SJCRH30 (cell line): ENCODE measurements around the gene LOC101059915.

ENCODE experiments used
- DNase-seq, 2 experiments: peaks; one replicate each; pipeline ENCODE4 v3.0.0-alpha.2; 2015 to 2020
- H3K27ac ChIP-seq: fragments of 250-450 bp; sonication (Bioruptor Pico); 2 replicates; pipeline ENCODE4 v1.5.1; 2020; ENCODE audit warnings: mild to moderate bottlenecking, moderate library complexity
- H3K27me3 ChIP-seq: fragments of 250-450 bp; sonication (Bioruptor Pico); 2 replicates; pipeline ENCODE4 v1.5.1; 2020; ENCODE audit warnings: mild to moderate bottlenecking, moderate library complexity
- H3K36me3 ChIP-seq: fragments of 250-450 bp; sonication (Bioruptor Pico); 2 replicates; pipeline ENCODE4 v1.5.1; 2020; ENCODE audit warnings: mild to moderate bottlenecking, moderate library complexity
- H3K4me1 ChIP-seq: fragments of 250-450 bp; sonication (Bioruptor Pico); 2 replicates; pipeline ENCODE4 v1.5.1; 2020; ENCODE audit warnings: mild to moderate bottlenecking, moderate library complexity
- H3K4me3 ChIP-seq: fragments of 250-450 bp; sonication (Bioruptor Pico); 2 replicates; pipeline ENCODE4 v1.5.1; 2020; ENCODE audit warnings: mild to moderate bottlenecking, moderate library complexity
- H3K9me3 ChIP-seq: fragments of 250-450 bp; sonication (Bioruptor Pico); replicated peaks from 2 replicates; pipeline ENCODE4 v1.5.1; 2020; ENCODE audit warnings: mild to moderate bottlenecking, moderate library complexity

LOC101059915 gene

DNA sequence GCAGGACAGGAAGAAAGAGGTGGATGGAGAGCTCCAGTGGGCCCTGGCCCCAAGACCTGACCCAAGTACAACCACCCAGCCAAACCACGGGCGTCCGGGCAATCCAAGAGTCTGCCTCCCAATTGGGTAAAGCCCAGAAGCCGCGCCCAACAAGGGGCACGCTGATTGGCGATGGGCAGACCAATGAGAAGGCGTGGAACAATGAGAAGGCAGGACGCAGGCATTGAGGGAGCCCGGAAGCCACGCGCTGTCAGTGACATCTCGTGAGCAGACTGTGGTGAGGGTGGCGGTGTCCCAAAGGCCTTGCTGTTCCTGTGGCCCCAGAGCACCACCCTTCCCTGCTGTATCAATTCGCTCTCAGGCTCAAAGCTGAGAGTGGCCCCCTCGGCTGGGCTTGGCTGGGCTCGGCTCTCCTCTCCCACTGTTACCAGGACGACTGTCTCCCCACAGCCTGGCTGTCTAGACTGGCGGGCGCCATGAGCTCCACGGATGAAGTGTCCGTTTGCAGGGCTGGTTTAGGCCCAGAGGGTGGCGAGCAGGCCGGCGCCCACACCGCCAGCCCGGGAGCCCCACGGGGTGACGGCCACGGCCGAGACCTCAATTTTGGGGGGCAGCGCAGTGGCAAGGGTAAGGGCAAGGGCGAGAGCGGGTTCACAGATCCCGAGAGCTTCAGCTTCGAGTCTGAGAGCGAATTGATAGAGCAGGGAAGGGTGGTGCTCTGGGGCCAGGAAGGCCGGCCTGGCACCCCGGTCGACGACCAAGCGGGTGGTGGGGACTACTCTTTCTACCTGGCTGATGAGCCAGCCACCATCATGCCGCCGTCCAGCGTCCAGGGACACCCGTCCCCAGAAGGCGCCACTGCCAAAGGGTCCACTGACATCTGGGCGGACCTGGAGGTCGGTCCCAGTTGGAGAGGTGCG, at the start of gene LOC101059915:
Gene LOC101059915, plus strand, starts transcription at position 219 of the 920 bp plus-strand sequence.
- Histone ChIP-seq H3K27ac (no peak within 1 kb of the TSS), H3K4me3 (no peak within 1 kb of the TSS), H3K9me3 (no peaks in the 10 kb centered on the region), H3K4me1 (no peaks in the 10 kb centered on the region), H3K36me3 (no peaks in the 10 kb centered on the region), H3K27me3 (no peaks in the 10 kb centered on the region; the same call in 1 of the 2 replicates)
- no peak for DNase-seq

DNA sequence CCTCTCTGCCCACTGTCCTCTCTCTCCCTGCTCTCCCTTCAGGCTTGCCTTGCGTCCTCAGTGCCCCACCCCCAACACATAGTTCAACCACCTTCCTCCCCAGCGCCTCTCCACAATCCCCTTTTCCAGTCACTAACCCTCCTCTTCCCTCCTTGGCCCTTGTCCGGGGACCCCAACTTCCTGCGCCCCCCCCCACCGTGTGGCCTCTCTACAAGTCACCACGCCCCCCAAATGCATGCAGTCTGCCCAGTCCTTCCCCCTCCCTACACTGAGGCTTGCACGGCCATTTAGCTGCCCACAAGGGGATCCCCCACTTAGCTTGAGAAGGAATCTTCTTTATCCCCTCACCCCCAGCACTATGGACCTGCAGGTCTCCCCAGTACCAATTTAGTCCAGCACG, 49.6 kb upstream of the LOC101059915 start:
- Histone ChIP-seq H3K36me3 (no peaks in the 10 kb centered on the region), H3K27me3 (no peaks in the 10 kb centered on the region), H3K4me1 (no peaks in the 10 kb centered on the region), H3K9me3 (no peaks in the 10 kb centered on the region), H3K4me3 (no peak overlapping the region), H3K27ac (no peak overlapping the region)
- no peak for DNase-seq

- H3K27me3 ChIP-seq: no peaks in the 10 kb centered on the region
- no peak within 1 kb of the TSS for H3K4me3 ChIP-seq
- H3K9me3 ChIP-seq: no peaks in the 10 kb centered on the region
- no peaks in the 10 kb centered on the region for H3K4me1 ChIP-seq
- H3K27ac ChIP-seq: no peak within 1 kb of the TSS
- no peaks in the 10 kb centered on the region for H3K36me3 ChIP-seq
- DNase-seq: no peak
These were observed 49.0 kb upstream of the LOC101059915 start, which contains the start of gene CXCR3 for GRCh38 chrX:71618303-71618721. TSS of gene CXCR3 (minus strand) at chrX:71618511. CDS start at chrX:71618449, 62 bp downstream.

DNA sequence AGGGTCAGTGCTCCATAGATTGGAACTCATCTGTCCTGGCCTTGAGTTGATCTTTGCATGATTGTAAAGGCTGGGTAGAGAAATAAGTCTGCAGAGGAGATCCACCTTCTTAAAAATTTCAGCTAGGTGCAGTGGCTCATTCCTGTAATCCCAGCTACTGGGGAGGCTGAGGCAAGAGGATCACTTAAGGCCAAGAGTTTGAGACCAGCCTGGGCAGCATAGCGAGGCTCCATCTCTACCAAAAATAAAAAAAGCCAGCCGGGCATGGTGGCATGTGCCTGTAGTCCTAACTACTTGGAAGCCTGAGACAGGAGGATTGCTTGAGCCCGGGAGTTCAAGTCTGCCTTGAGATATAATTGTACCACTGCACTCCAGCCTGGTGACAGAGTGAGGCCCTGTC, 48.6 kb upstream of the LOC101059915 start:
- DNase-seq: no peak
- no peaks in the 10 kb centered on the region for H3K4me1 ChIP-seq
- no peak overlapping the region for H3K27ac ChIP-seq
- no peaks in the 10 kb centered on the region for H3K9me3 ChIP-seq
- H3K36me3 ChIP-seq: no peaks in the 10 kb centered on the region
- no peaks in the 10 kb centered on the region for H3K27me3 ChIP-seq
- no peak overlapping the region for H3K4me3 ChIP-seq

DNA sequence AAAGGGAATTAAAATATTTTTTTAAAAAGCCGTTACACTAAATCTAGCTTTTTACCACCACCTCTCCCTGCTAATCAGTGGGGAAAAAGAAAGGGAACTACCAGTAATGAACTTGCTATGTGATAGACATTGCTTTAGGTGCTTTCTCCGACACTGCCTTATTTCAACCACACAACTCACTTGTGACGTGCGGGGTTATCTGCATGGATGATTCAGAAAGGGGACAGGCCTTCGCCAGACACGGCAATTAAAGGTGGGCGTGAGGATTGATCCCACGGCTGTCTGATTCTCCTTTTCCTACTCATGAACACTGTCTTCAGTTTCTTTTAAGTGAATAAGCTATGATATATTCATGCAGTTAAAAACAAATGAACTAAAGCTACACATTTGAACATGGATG, 48.2 kb upstream of the LOC101059915 start:
- H3K4me3 ChIP-seq: no peak overlapping the region
- no peaks in the 10 kb centered on the region for H3K27me3 ChIP-seq
- H3K4me1 ChIP-seq: no peaks in the 10 kb centered on the region
- no peak for DNase-seq
- no peaks in the 10 kb centered on the region for H3K36me3 ChIP-seq
- H3K9me3 ChIP-seq: no peaks in the 10 kb centered on the region
- no peak overlapping the region for H3K27ac ChIP-seq

DNA sequence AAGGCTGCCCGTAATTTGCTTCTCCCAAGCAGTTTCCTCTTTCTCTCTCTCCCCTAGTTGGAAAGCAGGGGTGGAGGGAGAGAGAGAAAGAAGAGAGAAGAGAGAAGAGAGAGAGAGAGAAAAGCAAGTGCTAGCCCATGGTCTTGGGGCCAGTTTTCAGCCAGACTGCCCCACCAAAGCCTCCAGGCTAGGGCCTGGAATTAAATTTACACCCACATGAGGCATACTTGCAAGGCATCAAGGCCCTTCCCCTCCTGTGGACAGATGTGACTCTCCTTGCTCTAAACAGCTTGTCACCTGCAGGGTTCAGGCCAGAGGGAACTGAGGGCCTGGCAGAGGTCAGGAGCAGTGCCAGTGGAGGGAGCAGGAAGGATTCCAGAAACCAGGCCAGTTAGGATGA, 47.4 kb upstream of the LOC101059915 start:
- Histone ChIP-seq H3K27ac (no peak overlapping the region), H3K4me1 (no peaks in the 10 kb centered on the region), H3K27me3 (no peaks in the 10 kb centered on the region), H3K4me3 (no peak overlapping the region), H3K9me3 (no peaks in the 10 kb centered on the region), H3K36me3 (no peaks in the 10 kb centered on the region)
- DNase-seq: no peak

- H3K36me3 ChIP-seq: no peaks in the 10 kb centered on the region
- no peaks in the 10 kb centered on the region for H3K9me3 ChIP-seq
- no peak overlapping the region for H3K27ac ChIP-seq
- no peak overlapping the region for H3K4me3 ChIP-seq
- DNase-seq: no peak
- H3K4me1 ChIP-seq: no peaks in the 10 kb centered on the region
- H3K27me3 ChIP-seq: no peaks in the 10 kb centered on the region
These were observed 45.7 kb upstream of the LOC101059915 start for GRCh38 chrX:71621603-71622002.

- Histone ChIP-seq H3K27me3 (no peaks in the 10 kb centered on the region), H3K4me3 (no peak overlapping the region), H3K4me1 (no peaks in the 10 kb centered on the region), H3K36me3 (no peaks in the 10 kb centered on the region), H3K9me3 (no peaks in the 10 kb centered on the region), H3K27ac (no peak overlapping the region)
- no peak for DNase-seq
These were observed 45.2 kb upstream of the LOC101059915 start for GRCh38 chrX:71622032-71622575.

GRCh38 chrX:71622576-71623450, 44.5 kb upstream of the LOC101059915 start:
- H3K9me3 ChIP-seq: no peaks in the 10 kb centered on the region
- peak; percentile 27 to 44 for DNase-seq
- no peak overlapping the region for H3K27ac ChIP-seq

GRCh38 chrX:71623714-71624113, 43.6 kb upstream of the LOC101059915 start:
- H3K9me3 ChIP-seq: no peaks in the 10 kb centered on the region
- no peaks in the 10 kb centered on the region for H3K4me1 ChIP-seq
- no peak for DNase-seq
- no peak overlapping the region for H3K4me3 ChIP-seq
- H3K27ac ChIP-seq: no peak overlapping the region
- no peaks in the 10 kb centered on the region for H3K27me3 ChIP-seq
- H3K36me3 ChIP-seq: no peaks in the 10 kb centered on the region

More at GRCh38 chrX:71622576-71623450, 44.5 kb upstream of the LOC101059915 start:
- H3K27me3 ChIP-seq: no peaks in the 10 kb centered on the region
- H3K4me1 ChIP-seq: no peaks in the 10 kb centered on the region
- H3K4me3 ChIP-seq: no peak overlapping the region
- no peaks in the 10 kb centered on the region for H3K36me3 ChIP-seq

DNA sequence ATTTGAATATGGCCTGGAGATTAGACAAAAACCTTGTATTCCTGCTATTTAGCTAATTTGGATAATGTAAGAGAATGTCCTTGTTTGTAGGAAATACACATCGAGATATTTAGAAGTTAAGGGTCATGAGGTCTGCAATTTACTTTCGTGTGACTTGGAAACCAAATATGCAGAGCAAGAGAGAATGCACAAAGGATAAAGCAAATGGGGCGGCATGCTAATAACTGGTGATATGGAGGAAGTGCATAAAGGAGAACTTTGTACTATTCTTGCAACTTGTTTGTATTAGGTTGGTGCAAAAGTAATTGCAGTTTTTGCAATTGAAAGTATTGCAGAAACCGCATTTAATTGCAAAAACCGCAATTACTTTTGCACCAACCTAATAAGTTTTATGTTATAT, 41.9 kb upstream of the LOC101059915 start:
- no peak for DNase-seq
- Histone ChIP-seq H3K4me1 (no peaks in the 10 kb centered on the region), H3K27ac (no peak overlapping the region), H3K9me3 (no peaks in the 10 kb centered on the region), H3K4me3 (no peak overlapping the region), H3K36me3 (no peaks in the 10 kb centered on the region), H3K27me3 (no peaks in the 10 kb centered on the region)

DNA sequence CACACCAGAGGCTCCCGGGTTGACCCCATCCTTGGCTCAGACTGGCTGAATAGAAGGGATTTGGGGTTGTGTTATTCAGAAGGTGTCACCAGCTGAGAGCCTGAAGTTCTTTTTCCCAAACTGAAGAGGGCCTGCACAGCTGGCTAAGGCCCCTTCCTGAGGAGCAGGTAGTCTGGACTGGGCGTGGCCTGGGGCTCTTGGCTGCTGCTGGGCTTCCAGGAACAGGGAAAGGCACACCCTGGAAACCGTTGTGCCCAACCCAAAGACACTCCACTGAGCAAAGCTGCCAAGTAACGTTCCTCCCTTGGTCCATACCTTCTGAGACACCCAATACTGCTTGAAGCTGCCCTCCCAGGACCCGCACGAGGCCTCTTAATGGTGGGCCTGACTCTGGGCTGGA, 40.8 kb upstream of the LOC101059915 start:
- Histone ChIP-seq H3K9me3 (no peaks in the 10 kb centered on the region), H3K4me1 (no peaks in the 10 kb centered on the region), H3K27ac (no peak overlapping the region), H3K36me3 (no peaks in the 10 kb centered on the region), H3K27me3 (no peaks in the 10 kb centered on the region), H3K4me3 (no peak overlapping the region)
- DNase-seq: no peak

GRCh38 chrX:71627588-71628404, 39.5 kb upstream of the LOC101059915 start:
- H3K27ac ChIP-seq: no peak overlapping the region
- no peak overlapping the region for H3K4me3 ChIP-seq
- H3K9me3 ChIP-seq: no peaks in the 10 kb centered on the region
- H3K27me3 ChIP-seq: no peaks in the 10 kb centered on the region
- H3K4me1 ChIP-seq: no peaks in the 10 kb centered on the region
- no peaks in the 10 kb centered on the region for H3K36me3 ChIP-seq
- DNase-seq: no peak

DNA sequence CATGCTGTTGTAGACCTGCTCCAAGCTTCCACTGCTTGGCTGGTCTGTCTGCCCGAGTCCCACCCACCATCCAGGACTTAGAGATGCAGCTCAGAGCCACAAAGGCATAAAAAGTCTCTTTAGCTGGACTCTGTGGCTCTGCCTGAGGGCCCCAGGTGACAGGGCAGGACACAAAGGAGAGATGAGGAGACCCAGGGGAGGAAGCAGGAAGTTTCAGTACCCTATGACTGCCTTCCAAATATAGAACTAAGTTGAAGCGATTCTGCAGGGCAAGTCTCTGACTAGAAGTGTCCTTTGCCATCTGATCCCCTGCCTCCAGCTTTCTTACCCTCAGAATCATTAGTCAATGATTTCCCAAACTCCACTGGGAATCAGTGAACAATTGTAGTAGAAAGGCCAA, 37.9 kb upstream of the LOC101059915 start:
- no peaks in the 10 kb centered on the region for H3K36me3 ChIP-seq

More for the DNA sequence above, 37.9 kb upstream of the LOC101059915 start:
- DNase-seq: no peak
- no peak overlapping the region for H3K27ac ChIP-seq
- H3K27me3 ChIP-seq: no peaks in the 10 kb centered on the region
- no peak overlapping the region for H3K4me3 ChIP-seq
- H3K9me3 ChIP-seq: no peaks in the 10 kb centered on the region
- H3K4me1 ChIP-seq: no peaks in the 10 kb centered on the region
